Duodenal mucosa (tissue), 2 donors: ENCODE measurements around the gene MTUS2.

Experiments
- H3K27ac ChIP-seq: one replicate; pipeline ENCODE4 v1.7.0; 2013; ENCODE audit warnings: low read depth, low read length
- H3K27me3 ChIP-seq, 2 donors: one replicate each; pipeline ENCODE4 v1.7.0; 2013; ENCODE audit warnings: low read length in 2 of 2, control low read depth in 1 of 2; ENCODE audit not compliant: insufficient read depth in 2 of 2, control insufficient read depth in 1 of 2
- H3K36me3 ChIP-seq, 2 donors: one replicate each; pipeline ENCODE4 v1.7.0; 2013; ENCODE audit warnings: low read length in 2 of 2, control low read depth in 1 of 2; ENCODE audit not compliant: insufficient read depth in 2 of 2, control insufficient read depth in 1 of 2
- H3K4me1 ChIP-seq, 2 donors: one replicate each; pipeline ENCODE4 v1.7.0; 2013; ENCODE audit warnings: low read length in 2 of 2, control low read depth in 1 of 2; ENCODE audit not compliant: insufficient read depth in 2 of 2, control insufficient read depth in 1 of 2
- H3K4me3 ChIP-seq, 2 donors: one replicate each; pipeline ENCODE4 v1.7.0; 2013; ENCODE audit warnings: low read length in 2 of 2, low read depth in 1 of 2
- H3K9ac ChIP-seq, 2 donors: one replicate each; pipeline ENCODE4 v1.7.0; 2013; ENCODE audit warnings: low read length in 2 of 2, low read depth in 1 of 2
- H3K9me3 ChIP-seq, 2 donors: one replicate each; pipeline ENCODE4 v1.7.0; 2013; ENCODE audit warnings: low read length in 2 of 2, control low read depth in 1 of 2; ENCODE audit not compliant: control insufficient read depth in 1 of 2

MTUS2 gene

DNA sequence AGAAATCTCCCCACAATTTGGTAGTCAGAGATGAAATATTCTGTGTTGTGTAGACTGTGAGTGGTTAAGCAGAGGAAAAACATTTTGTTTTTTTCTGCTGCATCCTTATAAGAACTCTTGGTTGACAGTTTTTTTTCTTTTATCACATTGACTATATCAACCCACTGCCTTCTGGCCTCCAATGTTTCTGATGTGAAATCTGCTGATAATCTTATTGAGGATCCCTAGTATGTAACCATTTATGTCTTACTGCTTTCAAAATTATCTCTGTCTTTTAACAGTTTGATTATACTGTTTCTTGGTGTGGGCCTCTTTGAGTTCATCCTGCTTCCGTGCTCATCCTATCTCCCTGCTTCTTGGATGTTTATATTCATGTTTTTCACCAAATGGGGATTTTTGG is 316.9 kb downstream of the MTUS2 start:
- Histone ChIP-seq H3K27ac (no peak overlapping the region), H3K9ac (no peak overlapping the region), H3K4me1 (no peaks in the 10 kb centered on the region), H3K36me3 (no peaks in the 10 kb centered on the region), H3K4me3 (no peak overlapping the region), H3K9me3 (peaks cover 3 to 8% of the 10 kb centered on the region in 2 donors), H3K27me3 (no peaks in the 10 kb centered on the region)

DNA sequence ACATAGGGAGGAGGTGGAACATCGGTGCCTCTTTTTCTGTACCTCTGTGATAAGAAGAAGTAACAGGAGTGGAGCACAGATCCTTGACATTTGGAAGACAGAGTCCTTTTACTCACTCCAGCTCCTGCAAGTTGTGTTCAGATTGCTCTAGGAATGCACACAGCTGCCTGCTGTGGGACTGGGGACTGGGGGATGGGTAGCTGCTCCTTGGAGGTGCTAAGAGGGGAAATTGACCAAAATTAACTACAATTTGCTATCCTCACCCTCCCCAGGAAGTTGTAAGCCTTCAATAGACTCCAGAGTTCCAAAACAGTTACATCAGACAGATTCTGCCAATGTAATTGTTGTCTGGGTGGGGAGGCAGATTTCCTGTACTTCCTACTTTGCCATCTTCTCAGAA is 317.9 kb downstream of the MTUS2 start:
- Histone ChIP-seq H3K27me3 (no peaks in the 10 kb centered on the region), H3K4me1 (no peaks in the 10 kb centered on the region), H3K9ac (no peak overlapping the region), H3K9me3 (peaks cover 3 to 8% of the 10 kb centered on the region in 2 donors), H3K27ac (no peak overlapping the region), H3K36me3 (no peaks in the 10 kb centered on the region), H3K4me3 (no peak overlapping the region)

DNA sequence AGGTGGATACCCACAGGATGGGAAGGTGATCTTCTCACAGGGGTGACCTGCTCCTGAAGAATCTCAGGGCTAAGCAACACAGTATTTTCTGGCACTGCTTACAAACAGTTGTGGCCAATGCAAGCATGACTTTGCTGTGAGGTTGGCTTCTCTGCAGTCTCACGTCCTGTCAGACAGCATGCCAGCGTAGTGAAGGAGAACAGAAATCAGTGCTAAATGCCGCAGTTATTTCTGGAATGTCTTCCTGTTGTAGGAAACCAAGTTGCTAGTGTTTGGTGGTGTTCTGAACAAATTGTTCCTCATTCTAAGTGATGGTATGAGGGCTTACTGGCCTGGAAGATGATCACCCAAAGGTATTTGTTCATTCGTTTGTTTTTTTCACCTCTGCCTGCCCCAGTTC is 320.1 kb downstream of the MTUS2 start:
- H3K9me3 ChIP-seq: peaks cover 3 to 8% of the 10 kb centered on the region in 2 donors
- H3K36me3 ChIP-seq: no peaks in the 10 kb centered on the region
- no peak overlapping the region for H3K27ac ChIP-seq
- H3K27me3 ChIP-seq: no peaks in the 10 kb centered on the region
- H3K9ac ChIP-seq: no peak overlapping the region
- H3K4me3 ChIP-seq: no peak overlapping the region
- no peaks in the 10 kb centered on the region for H3K4me1 ChIP-seq

DNA sequence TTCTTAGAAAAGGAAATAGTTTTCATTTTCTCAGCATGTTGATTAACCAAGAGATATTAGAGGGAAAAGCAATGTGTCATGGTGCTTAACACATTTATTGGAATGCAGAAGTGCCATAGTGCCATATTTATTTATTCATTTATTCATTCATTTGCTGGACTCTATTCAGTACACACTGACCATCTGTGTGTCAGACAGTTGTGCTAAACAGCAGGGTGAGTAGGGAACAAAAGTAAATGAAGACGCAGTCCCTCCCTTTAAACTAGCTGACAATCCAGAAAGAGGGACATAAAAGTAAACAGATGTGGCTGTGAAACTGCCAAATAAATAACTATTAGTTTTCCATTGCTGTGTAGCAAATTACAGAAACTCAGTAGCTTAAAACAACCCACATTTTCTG is 323.7 kb downstream of the MTUS2 start:
- Histone ChIP-seq H3K9ac (no peak overlapping the region), H3K4me1 (no peaks in the 10 kb centered on the region), H3K27ac (no peak overlapping the region), H3K4me3 (no peak overlapping the region), H3K27me3 (no peaks in the 10 kb centered on the region), H3K36me3 (no peaks in the 10 kb centered on the region), H3K9me3 (peaks cover 0 to 3% of the 10 kb centered on the region in 2 donors)

DNA sequence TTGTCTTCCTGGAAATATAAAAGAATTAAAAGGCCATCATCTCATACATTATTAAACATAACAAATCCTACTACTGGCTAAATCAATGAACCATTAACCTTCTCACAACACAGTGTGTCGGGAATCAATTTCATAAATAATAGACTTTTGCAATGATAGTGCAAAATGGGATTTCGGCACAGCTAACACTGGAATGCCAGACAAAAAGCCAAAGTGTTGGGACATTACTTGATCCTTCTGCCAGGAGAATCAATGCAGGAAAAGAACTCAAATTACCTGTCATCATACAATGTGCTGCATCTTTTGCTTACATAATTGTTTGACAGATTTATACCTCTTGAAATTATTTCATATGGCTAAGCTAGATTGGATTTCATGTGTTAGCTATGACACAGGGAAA is 334.3 kb downstream of the MTUS2 start:
- Histone ChIP-seq H3K9ac (no peak overlapping the region), H3K36me3 (no peaks in the 10 kb centered on the region), H3K9me3 (no peaks in the 10 kb centered on the region), H3K4me3 (no peak overlapping the region), H3K4me1 (no peaks in the 10 kb centered on the region), H3K27ac (no peak overlapping the region), H3K27me3 (no peaks in the 10 kb centered on the region)

DNA sequence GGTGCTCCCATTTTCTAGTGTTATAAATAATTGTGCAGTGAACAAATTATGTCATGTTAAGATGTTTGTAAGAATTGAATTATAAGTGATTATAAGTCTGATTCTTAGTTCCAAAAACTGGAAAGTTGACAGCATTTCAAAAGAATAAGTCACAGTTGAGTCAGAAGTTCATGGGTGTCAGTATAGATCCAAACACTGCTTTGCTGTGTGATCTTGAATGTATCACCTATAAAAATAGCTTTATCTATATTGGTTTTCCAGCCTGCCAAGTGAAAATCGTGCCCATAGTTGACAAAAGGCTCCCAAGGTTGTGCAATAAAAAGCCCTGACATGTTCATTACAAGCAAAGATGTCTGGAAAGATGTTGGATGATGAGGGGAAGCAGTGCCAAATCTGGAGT is 336.0 kb downstream of the MTUS2 start:
- Histone ChIP-seq H3K9me3 (no peaks in the 10 kb centered on the region), H3K4me1 (no peaks in the 10 kb centered on the region), H3K9ac (no peak overlapping the region), H3K27me3 (no peaks in the 10 kb centered on the region), H3K27ac (no peak overlapping the region), H3K4me3 (no peak overlapping the region), H3K36me3 (no peaks in the 10 kb centered on the region)

DNA sequence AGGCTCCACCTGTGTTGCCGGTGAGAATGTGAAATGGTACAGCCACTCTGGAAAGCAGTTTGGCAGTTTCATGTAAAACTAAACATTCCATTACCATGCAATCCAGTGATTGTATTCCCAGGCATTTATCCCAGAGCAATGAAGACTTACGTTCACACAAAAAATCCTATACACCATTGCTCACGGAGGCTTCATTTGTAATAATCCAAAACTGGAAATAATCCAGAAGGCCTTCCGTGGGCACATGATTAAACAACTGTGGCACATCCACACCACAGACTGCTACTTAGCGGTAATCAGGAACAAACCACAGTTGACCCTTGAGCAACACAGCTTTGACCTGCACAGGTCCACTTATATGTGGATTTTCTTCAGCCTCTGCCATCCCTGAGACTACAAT is 339.7 kb downstream of the MTUS2 start:
- Histone ChIP-seq H3K4me3 (no peak overlapping the region), H3K27me3 (no peaks in the 10 kb centered on the region), H3K27ac (no peak overlapping the region), H3K4me1 (no peaks in the 10 kb centered on the region), H3K9me3 (no peaks in the 10 kb centered on the region), H3K36me3 (no peaks in the 10 kb centered on the region), H3K9ac (no peak overlapping the region)

DNA sequence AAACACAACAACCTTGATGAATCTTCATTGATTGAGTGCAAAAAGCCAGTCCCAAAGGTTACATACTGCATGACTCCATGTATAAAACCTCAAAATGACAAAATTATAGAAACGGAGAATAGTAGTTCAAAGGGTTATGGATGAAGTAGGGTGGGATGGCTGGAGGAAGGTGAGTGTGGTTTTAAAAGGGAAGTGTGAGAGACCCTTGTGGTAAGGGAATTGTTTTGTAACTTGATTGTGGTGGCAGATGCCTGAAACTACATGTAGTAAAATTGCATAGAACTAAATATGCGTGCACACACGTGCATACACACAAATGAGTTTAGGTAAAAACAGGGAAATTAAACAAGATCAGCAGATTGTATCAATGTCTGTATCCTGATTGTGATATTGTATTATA is 340.7 kb downstream of the MTUS2 start:
- no peak overlapping the region for H3K27ac ChIP-seq
- H3K27me3 ChIP-seq: no peaks in the 10 kb centered on the region
- no peak overlapping the region for H3K4me3 ChIP-seq

DNA sequence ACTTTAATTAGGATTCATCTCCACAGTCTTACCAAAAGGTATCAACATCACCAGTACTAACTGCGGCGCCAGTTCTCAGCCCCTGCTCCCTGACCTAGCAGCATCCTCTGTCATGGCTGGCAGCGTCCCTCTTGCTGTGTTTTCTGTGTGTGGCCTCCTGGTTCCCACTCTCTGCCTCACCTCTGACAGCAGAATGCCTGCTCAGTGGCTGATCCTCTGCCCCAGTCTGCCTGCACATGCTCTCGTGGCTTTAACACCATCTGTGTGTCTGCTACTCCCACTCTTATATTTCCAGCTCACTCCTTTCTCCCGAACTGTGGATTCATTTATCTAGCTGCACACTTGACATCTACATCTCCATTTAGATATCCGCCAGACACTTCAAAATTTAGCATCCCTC is 341.5 kb downstream of the MTUS2 start:
- H3K4me3 ChIP-seq: no peak overlapping the region
- H3K9ac ChIP-seq: no peak overlapping the region
- H3K27me3 ChIP-seq: no peaks in the 10 kb centered on the region
- no peak overlapping the region for H3K27ac ChIP-seq
- no peaks in the 10 kb centered on the region for H3K36me3 ChIP-seq
- H3K4me1 ChIP-seq: no peaks in the 10 kb centered on the region
- no peaks in the 10 kb centered on the region for H3K9me3 ChIP-seq

More for the DNA sequence above, 340.7 kb downstream of the MTUS2 start:
- Histone ChIP-seq H3K4me1 (no peaks in the 10 kb centered on the region), H3K36me3 (no peaks in the 10 kb centered on the region), H3K9me3 (no peaks in the 10 kb centered on the region), H3K9ac (no peak overlapping the region)

DNA sequence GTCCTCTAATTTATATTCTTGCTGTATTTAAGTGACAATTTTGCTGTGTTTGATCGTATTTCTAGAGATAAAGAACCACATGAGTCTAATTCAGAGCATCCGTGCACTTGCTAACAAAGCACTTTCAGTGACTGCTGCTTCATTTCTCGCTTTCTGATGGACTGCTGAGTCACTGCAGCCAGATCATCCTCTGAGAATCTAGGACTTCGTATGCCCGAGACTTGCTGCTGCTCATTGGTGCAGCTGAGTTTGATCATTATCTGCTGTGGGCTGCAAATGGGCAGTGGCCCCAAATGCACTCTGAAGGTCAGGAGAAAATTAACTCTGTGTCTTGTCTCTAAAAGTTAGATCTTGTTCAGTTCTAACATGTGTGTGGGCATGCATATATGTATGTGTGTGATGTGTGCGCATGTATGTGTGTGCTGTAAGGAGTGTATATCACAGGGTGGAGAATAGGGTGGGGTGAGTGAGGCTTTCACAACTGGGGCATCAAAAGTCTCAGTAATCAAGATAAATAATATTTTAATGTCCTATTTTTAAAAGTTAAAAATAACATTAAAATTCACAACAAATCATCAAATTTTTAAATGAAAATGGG is 342.6 kb downstream of the MTUS2 start:
- H3K9ac ChIP-seq: no peak overlapping the region
- no peaks in the 10 kb centered on the region for H3K27me3 ChIP-seq
- H3K9me3 ChIP-seq: no peaks in the 10 kb centered on the region

DNA sequence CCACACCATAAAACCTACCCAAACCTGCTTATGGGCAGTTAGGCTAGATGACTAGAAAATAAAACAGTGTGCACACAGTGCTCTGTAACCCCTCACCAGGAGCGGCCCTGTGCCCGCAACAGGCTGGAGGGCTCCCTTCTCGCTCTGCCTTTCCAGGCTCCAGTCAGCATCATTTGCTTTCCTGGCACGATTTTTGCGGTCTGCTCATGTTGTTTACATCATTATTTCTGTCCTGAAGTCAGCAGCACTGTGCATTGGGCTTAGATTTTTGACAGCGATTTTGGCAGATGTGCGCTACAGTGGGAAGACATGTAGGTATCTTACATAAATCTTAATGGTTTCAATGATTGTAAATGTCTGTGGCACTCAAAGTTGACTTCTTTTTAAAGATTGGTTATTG is 344.0 kb downstream of the MTUS2 start:
- no peaks in the 10 kb centered on the region for H3K9me3 ChIP-seq
- no peaks in the 10 kb centered on the region for H3K27me3 ChIP-seq
- no peak overlapping the region for H3K4me3 ChIP-seq
- H3K27ac ChIP-seq: no peak overlapping the region
- H3K36me3 ChIP-seq: no peaks in the 10 kb centered on the region
- H3K9ac ChIP-seq: no peak overlapping the region
- H3K4me1 ChIP-seq: no peaks in the 10 kb centered on the region

More for the DNA sequence above, 342.6 kb downstream of the MTUS2 start:
- H3K4me3 ChIP-seq: no peak overlapping the region
- H3K36me3 ChIP-seq: no peaks in the 10 kb centered on the region
- H3K27ac ChIP-seq: no peak overlapping the region
- H3K4me1 ChIP-seq: no peaks in the 10 kb centered on the region
